ENCODE measurements around the gene ZNF451.

The ZNF451 gene

DNA sequence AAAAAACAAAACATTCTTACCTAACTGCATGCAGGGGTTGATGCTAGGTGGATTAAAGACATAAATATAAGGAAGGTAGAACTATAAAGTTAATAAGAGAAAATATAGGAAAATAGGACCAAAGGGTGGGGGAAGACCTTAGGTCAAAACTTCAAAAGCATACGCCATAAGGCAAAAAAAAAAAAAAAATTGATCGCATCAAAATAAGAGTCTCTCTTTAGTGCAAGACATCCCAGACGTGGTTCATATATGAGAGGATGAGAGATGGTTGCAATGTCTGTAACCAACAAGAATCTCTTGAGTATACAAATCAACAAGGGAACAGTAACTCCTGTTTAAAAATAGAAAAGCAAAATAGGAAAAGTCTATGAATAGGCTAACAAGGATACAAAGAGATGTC is 90.6 kb downstream of the ZNF451 start:
- no peak for TF ChIP-seq POLR2A (IDR thresholded peaks at IDR 0.05; ENCODE audit: low read depth, low read length)
- no peak for FAIRE-seq
- no peak for DNase-seq (ENCODE audit: insufficient read length, low spot score)

DNA sequence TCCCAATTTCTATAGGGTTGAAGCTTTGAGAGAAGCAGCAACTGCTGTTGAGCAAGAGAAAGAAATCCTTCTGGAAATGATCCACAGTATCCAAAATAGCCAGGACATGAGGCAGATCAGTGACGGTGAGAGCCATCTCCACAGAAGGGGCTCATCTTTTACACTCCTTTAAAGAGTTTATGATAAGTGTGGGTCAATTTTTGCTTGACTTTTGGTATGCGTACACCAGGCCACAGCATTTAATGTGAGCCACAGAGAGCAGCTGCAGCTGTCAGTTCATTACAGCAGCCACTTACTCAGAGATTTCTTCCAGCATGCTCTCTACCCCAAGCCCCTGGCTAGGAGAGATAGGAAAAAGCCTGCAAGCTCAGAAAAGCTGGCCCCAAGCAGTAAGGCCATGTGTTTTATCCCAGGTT is 92.0 kb downstream of the ZNF451 start:
- FAIRE-seq (peak; percentile 41), DNase-seq (ENCODE audit: insufficient read length, low spot score) (no peak)
- no peak for TF ChIP-seq POLR2A (IDR thresholded peaks at IDR 0.05; ENCODE audit: low read depth, low read length)

DNA sequence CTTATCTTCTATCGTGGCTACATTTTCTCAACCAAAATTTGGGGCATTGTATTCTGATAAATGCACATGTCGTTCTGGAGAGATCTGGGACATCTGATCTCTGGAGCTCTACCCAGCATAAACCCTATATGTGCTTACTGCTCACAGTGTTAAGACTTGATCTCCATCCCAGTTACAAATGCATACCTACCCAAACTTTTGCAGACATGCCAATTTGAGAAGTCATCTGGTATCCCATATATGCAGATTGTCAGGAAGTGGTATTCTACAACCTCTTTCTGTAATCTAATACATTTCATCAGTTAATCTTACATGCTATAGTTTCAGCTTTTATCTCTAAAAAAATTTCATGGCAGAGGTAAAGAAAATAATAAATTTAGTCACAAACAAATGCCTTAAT is 93.3 kb downstream of the ZNF451 start:
- TF ChIP-seq POLR2A (IDR thresholded peaks at IDR 0.05; ENCODE audit: low read depth, low read length) = no peak
- FAIRE-seq (no peak), DNase-seq (ENCODE audit: insufficient read length, low spot score) (no peak)

DNA sequence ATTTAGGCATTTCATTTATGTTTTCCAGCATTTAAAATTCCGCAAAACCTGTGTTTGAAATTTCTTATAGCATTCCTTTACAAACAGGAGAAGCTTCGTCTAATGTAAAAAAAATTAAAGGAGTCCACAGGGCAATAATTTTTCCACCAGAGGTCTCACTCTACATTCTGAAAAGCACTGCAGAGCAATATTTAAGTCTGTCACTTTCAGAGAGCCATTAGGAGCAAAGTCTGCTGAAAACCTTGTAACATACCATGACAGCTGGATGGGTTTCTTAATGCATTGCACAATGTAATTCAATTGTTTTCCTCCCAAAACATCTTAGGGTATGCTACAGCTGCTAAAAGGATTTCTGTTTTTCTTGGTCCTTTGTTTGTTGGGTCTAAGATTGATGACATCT is 100.2 kb downstream of the ZNF451 start:
- DNase-seq (ENCODE audit: insufficient read length, low spot score) (no peak), FAIRE-seq (peak; percentile 94)
- TF ChIP-seq POLR2A (IDR thresholded peaks at IDR 0.05; ENCODE audit: low read depth, low read length) = no peak

DNA sequence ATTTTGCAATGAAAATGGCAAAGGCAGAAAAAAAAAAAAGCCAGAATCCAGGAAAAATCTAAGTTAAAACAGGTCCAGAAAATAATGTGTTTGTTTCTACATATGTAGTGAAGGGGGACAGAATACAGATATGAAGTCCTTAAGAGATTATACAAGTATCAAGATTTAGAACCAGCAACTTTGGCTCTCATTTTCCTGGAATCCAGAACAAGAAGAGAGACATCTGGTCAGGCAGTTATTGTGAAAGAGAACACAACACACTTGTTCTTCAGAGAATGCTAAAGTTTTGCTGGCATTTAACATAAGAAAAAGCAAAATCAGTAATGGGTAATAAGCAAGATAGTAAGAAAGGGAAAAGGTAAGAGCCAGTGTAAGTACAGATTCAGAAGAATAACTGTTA is 103.2 kb downstream of the ZNF451 start:
- peak; percentile 82 for FAIRE-seq
- no peak for TF ChIP-seq POLR2A (IDR thresholded peaks at IDR 0.05; ENCODE audit: low read depth, low read length)
- no peak for DNase-seq (ENCODE audit: insufficient read length, low spot score)

DNA sequence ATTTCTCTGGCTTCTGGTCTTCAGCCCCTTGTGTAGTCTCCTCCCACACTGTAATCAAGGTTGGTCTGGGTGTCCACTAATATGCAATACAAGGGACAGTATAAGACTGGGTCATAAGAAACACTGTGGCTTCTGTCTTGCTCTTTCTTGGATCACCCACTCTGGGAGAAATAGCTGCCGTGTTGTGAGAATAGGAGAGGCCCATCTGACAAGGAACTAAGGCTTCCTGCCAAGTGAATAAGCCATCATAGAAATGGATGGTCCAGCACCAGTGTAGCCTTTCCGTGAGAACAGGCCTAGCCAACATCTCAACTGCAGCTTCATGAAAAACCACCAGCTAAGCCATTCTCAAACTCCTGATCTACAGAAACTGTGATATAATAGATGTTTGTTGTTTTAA is 105.5 kb downstream of the ZNF451 start:
- DNase-seq (ENCODE audit: insufficient read length, low spot score) (no peak), FAIRE-seq (peak; percentile 78)
- no peak for TF ChIP-seq POLR2A (IDR thresholded peaks at IDR 0.05; ENCODE audit: low read depth, low read length)

DNA sequence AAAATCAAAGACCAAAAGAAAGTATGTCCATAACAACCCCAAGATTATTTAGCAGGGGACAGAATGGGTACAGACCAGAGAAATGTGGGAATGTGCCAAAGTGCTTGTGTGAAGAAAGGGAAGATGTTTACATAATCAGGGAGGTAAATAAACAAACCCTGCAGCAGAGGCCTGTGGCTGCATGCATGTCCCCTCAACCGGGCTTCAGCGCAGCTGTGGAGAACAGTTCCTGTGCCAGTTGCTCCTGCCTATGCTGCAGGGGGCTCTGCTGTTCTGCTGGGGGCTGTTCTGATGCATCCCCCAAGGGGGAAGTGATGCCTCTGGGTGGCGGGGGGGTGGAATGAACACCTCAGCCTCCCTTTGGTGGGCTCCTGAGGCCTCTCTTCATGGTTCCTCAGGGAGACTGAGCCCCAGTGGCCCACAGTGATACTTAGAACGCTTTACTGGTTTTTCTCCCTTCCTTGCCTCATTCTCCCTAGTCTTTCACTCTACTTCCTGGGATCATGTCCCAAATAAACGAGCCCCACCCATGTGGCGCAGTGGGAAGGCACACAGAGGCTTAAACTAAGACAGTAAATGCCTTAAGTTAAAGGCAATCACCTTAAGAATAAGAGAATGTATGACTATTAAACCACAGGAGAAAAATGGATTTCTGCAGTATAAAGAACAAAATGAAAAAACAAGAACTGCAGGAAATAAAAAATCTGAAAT is 109.1 kb downstream of the ZNF451 start:
- no peak for DNase-seq (ENCODE audit: insufficient read length, low spot score)
- FAIRE-seq = no peak
- TF ChIP-seq POLR2A (IDR thresholded peaks at IDR 0.05; ENCODE audit: low read depth, low read length) = no peak

DNA sequence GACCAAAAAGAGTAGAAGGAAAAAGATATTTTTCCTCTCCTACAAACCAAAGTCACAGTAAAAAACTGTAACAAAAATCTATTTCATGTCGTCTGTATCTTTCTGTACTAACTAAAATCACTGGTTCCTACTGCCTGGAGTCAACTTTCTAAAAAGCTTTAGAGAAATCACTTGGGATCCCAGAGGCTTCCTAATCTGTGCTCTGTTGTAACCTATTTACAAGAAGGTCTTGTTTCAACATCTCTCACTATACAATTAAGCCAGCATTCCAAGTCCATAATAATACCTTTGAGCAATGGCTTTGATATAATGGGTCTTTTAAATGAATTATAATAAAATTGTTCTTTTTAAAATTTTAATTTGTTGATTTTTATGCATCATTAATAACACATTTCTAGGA is 111.7 kb downstream of the ZNF451 start:
- FAIRE-seq (no peak), DNase-seq (ENCODE audit: insufficient read length, low spot score) (no peak)
- no peak for TF ChIP-seq POLR2A (IDR thresholded peaks at IDR 0.05; ENCODE audit: low read depth, low read length)

DNA sequence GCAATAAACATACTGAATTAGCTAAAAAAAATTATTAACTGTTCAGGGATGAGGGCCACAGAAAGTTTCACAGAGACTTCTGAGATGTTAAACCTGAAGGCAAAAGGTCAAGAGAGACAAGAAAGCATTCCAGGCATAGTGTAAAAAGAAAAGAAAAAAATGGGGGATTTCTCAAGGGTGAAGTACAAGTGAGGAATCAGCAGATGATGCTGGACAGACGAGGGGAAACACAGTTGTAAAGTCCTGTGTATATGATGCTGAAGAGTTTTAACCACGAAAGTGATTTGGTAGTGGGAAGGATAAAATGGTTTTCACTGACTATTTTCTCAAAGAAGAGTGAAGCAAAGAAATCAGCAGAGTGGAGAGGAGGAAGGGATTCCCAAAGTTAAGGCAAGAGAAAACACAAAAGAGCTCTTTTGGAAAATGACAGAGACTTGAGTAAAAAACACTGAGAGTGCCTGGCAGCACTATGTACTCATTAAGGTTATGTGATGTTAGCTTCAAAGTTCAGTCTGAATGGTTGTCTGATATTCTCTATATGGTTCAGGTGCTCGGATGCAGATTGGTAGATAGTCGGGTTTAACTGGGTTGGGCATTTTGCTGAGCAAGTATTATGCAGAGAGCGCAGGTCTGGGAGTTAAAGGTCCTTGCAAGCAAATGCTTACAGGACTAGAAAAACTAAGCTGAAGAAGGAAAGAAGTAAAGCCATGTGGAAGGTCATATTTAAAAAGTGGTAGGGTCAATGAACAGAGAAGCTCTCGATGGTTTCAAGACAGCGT is 115.8 kb downstream of the ZNF451 start:
- no peak for DNase-seq (ENCODE audit: insufficient read length, low spot score)
- peak; percentile 89 for FAIRE-seq
- TF ChIP-seq POLR2A (IDR thresholded peaks at IDR 0.05; ENCODE audit: low read depth, low read length) = no peak

DNA sequence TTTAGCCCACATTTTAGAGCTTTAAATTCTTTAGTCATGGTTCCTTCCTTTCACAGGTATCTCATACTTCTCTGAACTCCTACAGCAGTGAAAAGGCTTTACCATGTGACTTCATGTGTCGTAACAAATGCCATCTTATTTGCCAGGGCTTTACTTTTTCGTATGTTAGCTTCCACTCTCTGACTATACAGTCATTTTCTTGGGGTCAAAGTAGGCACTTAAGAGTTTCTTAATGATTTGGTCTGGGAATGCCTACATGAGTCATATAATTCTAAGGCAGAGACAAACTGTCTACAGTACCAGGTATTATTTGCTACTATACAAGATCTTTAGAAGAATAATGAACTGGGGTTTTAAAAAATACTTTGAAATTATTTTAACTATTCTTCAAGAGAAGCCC is 117.2 kb downstream of the ZNF451 start:
- no peak for TF ChIP-seq POLR2A (IDR thresholded peaks at IDR 0.05; ENCODE audit: low read depth, low read length)
- FAIRE-seq = peak; percentile 94
- peak; percentile 10 for DNase-seq (ENCODE audit: insufficient read length, low spot score)

DNA sequence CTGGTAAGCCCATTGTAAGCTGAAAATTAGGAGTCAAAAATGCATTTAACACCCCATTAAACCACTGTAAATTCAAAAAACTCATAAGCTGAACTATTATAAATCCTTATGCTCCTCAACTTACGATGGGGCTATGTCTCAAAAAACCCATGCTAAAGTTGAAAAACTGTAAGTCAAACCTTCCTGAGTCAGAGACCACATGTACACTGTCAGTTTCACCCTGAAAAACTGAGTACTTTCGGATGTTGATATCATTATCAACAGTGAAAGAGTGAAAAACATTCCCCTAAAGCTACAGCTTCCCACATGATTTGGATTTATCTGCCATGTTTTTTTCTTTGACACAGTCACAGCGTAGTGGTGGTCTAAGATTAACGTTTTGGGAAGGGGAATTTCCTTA is 117.9 kb downstream of the ZNF451 start:
- FAIRE-seq = no peak
- DNase-seq (ENCODE audit: insufficient read length, low spot score) = no peak
- TF ChIP-seq POLR2A (IDR thresholded peaks at IDR 0.05; ENCODE audit: low read depth, low read length) = no peak

DNA sequence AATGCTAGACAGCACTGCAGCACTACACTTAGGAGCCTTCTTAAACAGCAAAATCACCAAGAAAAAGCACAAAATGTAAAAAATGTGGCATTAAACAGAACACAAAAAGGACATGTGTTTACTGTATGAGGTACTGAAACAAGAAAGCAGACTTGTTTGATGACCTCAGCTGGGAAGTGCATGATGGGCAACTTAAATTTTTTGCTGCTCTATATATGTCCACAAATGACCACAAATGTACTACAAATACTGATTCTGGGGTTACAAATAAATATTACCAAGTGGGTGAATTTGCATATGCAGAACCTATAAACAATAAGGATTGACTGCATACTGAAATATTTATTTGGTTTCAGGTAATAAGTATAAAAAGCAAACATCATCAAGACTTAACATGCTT is 119.0 kb downstream of the ZNF451 start:
- no peak for TF ChIP-seq POLR2A (IDR thresholded peaks at IDR 0.05; ENCODE audit: low read depth, low read length)
- no peak for FAIRE-seq
- DNase-seq (ENCODE audit: insufficient read length, low spot score) = no peak

DNA sequence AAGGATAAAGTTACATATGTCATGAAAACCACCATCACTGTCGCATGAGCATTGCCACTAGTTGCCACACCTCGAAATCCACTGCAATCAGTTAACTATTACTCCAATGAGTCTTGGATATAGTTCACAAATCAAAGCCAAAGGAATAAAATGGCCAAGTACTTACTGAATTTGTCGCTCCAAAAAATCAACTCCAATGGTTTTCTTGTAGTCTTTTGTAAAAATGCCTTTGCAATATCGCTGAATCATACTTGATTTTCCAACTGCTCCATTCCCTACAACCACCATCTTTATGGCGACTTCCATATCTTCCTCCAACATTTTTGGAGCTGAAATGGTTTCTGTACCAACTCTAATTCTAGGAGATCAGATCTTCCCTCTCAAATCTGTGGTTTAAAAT is 120.1 kb downstream of the ZNF451 start:
- no peak for TF ChIP-seq POLR2A (IDR thresholded peaks at IDR 0.05; ENCODE audit: low read depth, low read length)
- FAIRE-seq (peak; percentile 67), DNase-seq (ENCODE audit: insufficient read length, low spot score) (no peak)

DNA sequence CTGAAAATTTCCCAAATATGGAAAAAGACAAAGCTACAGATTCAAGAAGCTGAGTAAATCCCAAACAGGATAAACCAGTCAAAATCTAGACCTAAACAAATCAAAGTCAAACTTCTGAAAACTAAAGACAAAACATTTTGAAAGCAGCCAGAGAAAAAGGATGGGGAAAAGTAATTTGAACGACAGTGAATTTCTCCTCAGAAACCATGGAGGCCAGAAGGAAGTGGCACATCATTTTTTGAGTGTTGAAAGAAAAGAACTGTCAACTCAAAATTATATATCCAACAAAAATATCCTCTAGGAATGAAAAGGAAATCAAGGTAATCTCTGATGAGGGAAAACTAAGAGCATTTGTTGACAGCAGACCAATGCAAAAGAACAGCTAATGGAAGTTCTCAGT is 125.3 kb downstream of the ZNF451 start:
- no peak for DNase-seq (ENCODE audit: insufficient read length, low spot score)
- TF ChIP-seq POLR2A (IDR thresholded peaks at IDR 0.05; ENCODE audit: low read depth, low read length) = no peak
- FAIRE-seq = no peak

Data from H54 (cell line).